Kidney epithelial cell (primary cell): ENCODE results near the gene LRIG3. TPM values are rescaled to one million over a fixed set of nuclear protein-coding genes. Genes with fewer than 3 reads are reported as not detected.

ENCODE experiments used
- DNase-seq: peaks from one replicate; pipeline ENCODE4 v3.0.0-alpha.2; 2010; ENCODE audit warnings: low read depth
- H3K27me3 ChIP-seq: 2 replicates; pipeline ENCODE4 v1.6.0; 2011; ENCODE audit warnings: low read length; ENCODE audit not compliant: control insufficient read depth, insufficient read depth
- H3K36me3 ChIP-seq: 2 replicates; pipeline ENCODE4 v1.5.1; 2011; ENCODE audit warnings: low read length; ENCODE audit not compliant: control insufficient read depth, insufficient read depth
- H3K4me3 ChIP-seq: 2 replicates; pipeline ENCODE4 v1.5.1; 2011; ENCODE audit warnings: low read depth, mild to moderate bottlenecking, control low read depth, low read length
- CTCF ChIP-seq: IDR thresholded peaks from 2 replicates; pipeline ENCODE4 v1.5.1; 2011; ENCODE audit warnings: mild to moderate bottlenecking, moderate library complexity, low read length, control low read depth, inconsistent platforms; ENCODE audit not compliant: insufficient read depth, poor library complexity, severe bottlenecking
- total RNA-seq: library from RNA; depleted of rRNA; stranded (reverse); fragments of >200 nt; gene quantifications from 2 replicates; pipeline ENCODE4 v1.2.3, GENCODE V29; 2015

The LRIG3 gene
- total RNA-seq = 57.9 and 72.2 TPM in 2 replicates

- DNase-seq = peak; percentile 55
- H3K36me3 ChIP-seq = no peaks in the 10 kb centered on the region
- no peaks in the 10 kb centered on the region for H3K27me3 ChIP-seq
- H3K4me3 ChIP-seq = peak within 1 kb of the TSS; percentile 61
- peak; percentile 1 for TF ChIP-seq CTCF
Observed at GRCh38 chr12:58920102-58920960, at the start of gene LRIG3. TSS of gene LRIG3 (minus strand) at chr12:58920504. CDS start at chr12:58920235, 269 bp downstream.

- Histone ChIP-seq H3K36me3 (no peaks in the 10 kb centered on the region), H3K4me3 (no peak overlapping the region), H3K27me3 (no peaks in the 10 kb centered on the region)
- TF ChIP-seq CTCF = no peak
- DNase-seq = no peak
Observed at GRCh38 chr12:58969237-58969636, 48.9 kb upstream of the LRIG3 start.

DNA sequence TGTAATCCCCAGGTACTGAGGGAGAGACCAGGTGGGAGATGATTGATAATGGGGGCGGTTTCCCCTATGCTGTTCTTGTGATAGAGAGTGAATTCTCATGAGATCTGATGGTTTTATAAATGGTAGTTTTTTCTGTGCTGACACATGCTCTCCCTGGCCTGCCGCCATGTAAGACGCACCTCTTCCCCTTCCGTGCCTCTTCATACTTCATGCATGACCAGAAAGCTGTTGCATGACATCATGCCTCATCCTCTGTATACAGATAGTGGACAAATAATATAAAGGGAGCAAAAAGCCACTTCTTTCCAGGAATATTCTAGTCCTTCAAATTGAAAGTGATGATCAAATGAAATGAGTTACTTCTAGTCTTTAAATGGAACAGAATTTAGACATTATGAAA lies 47.3 kb upstream of the LRIG3 start:
- H3K4me3 ChIP-seq = no peak overlapping the region
- H3K36me3 ChIP-seq = no peaks in the 10 kb centered on the region
- H3K27me3 ChIP-seq = no peaks in the 10 kb centered on the region
- no peak for DNase-seq
- TF ChIP-seq CTCF = no peak

DNA sequence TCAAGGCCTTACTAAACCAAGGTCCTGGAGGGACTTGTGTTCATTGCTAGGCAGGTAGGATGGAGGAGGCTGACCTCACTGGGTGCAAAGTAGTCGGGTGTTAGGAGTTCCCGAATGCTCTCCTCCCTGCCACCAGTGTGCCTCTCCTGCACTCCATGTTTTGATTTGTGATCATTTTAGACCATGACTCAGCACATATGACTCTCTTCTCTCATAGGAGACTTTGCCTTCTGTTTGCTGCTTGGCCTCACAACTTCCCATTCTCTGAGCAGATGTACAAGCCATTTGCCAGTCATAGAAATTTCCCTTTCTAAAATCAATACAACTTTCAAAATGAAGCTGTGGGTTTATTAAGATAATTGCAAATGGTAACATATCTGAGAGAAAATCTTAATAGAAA lies 46.6 kb upstream of the LRIG3 start:
- no peak for DNase-seq
- H3K4me3 ChIP-seq = no peak overlapping the region
- TF ChIP-seq CTCF = no peak
- no peaks in the 10 kb centered on the region for H3K36me3 ChIP-seq
- no peaks in the 10 kb centered on the region for H3K27me3 ChIP-seq

GRCh38 chr12:58965568-58965967 lies 45.3 kb upstream of the LRIG3 start:
- H3K27me3 ChIP-seq = no peaks in the 10 kb centered on the region
- no peak overlapping the region for H3K4me3 ChIP-seq
- H3K36me3 ChIP-seq = no peaks in the 10 kb centered on the region
- no peak for DNase-seq
- TF ChIP-seq CTCF = no peak

- Histone ChIP-seq H3K36me3 (no peaks in the 10 kb centered on the region), H3K27me3 (no peaks in the 10 kb centered on the region), H3K4me3 (no peak overlapping the region)
- TF ChIP-seq CTCF = no peak
- DNase-seq = no peak
Observed at GRCh38 chr12:58963844-58964243, 43.5 kb upstream of the LRIG3 start.
